GM23248 (cell line): Measurements from ENCODE around the gene FAM168A. TPM values are rescaled to one million over a fixed set of nuclear protein-coding genes. Genes with fewer than 3 reads are reported as not detected.

Source experiments
- DNase-seq: peaks from one replicate; pipeline ENCODE4 v3.0.0-alpha.2; 2015
- H2AFZ ChIP-seq: fragments of 200-600 bp; sonication (generic); 2 replicates; pipeline ENCODE4 v1.6.1; 2016; ENCODE audit warnings: antibody characterized with exemption
- H3F3A ChIP-seq: fragments of 200-600 bp; sonication (generic); 2 replicates; pipeline ENCODE4 v1.6.1; 2016; ENCODE audit warnings: mild to moderate bottlenecking, antibody characterized with exemption, mixed run types; ENCODE audit not compliant: insufficient read depth
- H3K27ac ChIP-seq: fragments of 200-600 bp; sonication (generic); 2 replicates; pipeline ENCODE4 v1.5.1; 2016; ENCODE audit warnings: mild to moderate bottlenecking
- H3K27me3 ChIP-seq: fragments of 200-600 bp; sonication (generic); replicated peaks from 2 replicates; pipeline ENCODE4 v1.6.1; 2016; ENCODE audit warnings: mild to moderate bottlenecking; ENCODE audit not compliant: insufficient read depth
- H3K36me3 ChIP-seq: fragments of 200-600 bp; sonication (generic); 2 replicates; pipeline ENCODE4 v1.6.1; 2016; ENCODE audit warnings: low read depth, mild to moderate bottlenecking
- H3K4me1 ChIP-seq: fragments of 200-600 bp; sonication (generic); 2 replicates; pipeline ENCODE4 v1.6.1; 2016; ENCODE audit warnings: mild to moderate bottlenecking; ENCODE audit not compliant: insufficient read depth
- H3K4me2 ChIP-seq: fragments of 200-600 bp; sonication (generic); one replicate; pipeline ENCODE4 v1.6.1; 2016; ENCODE audit warnings: mild to moderate bottlenecking; ENCODE audit not compliant: unreplicated experiment
- H3K4me3 ChIP-seq: fragments of 200-600 bp; sonication (generic); 2 replicates; pipeline ENCODE4 v1.5.1; 2016; ENCODE audit warnings: mild to moderate bottlenecking
- H3K79me2 ChIP-seq: fragments of 200-600 bp; sonication (generic); 2 replicates; pipeline ENCODE4 v1.6.1; 2016; ENCODE audit warnings: mild to moderate bottlenecking; ENCODE audit not compliant: insufficient read depth
- H3K9ac ChIP-seq: fragments of 200-600 bp; sonication (generic); 2 replicates; pipeline ENCODE4 v1.6.1; 2016; ENCODE audit warnings: mild to moderate bottlenecking
- H3K9me2 ChIP-seq: fragments of 200-600 bp; sonication (generic); 2 replicates; pipeline ENCODE4 v1.6.1; 2016; ENCODE audit warnings: mixed run types, mild to moderate bottlenecking, moderate library complexity; ENCODE audit not compliant: insufficient read depth
- H3K9me3 ChIP-seq: fragments of 200-600 bp; sonication (generic); one replicate; pipeline ENCODE4 v1.6.1; 2017; ENCODE audit warnings: low read depth
- H4K20me1 ChIP-seq: fragments of 200-600 bp; sonication (generic); 2 replicates; pipeline ENCODE4 v1.6.0; 2016; ENCODE audit not compliant: insufficient read depth
- EZH2 ChIP-seq: fragments of 200-600 bp; sonication (generic); IDR thresholded peaks from 2 replicates; pipeline ENCODE4 v1.6.1; 2018; ENCODE audit warnings: antibody characterized with exemption, mild to moderate bottlenecking; ENCODE audit not compliant: insufficient read depth, poor library complexity, severe bottlenecking
- EZH2phosphoT487 ChIP-seq: fragments of 200-600 bp; sonication (generic); IDR thresholded peaks from 2 replicates; pipeline ENCODE4 v1.6.1; 2018; ENCODE audit warnings: antibody characterized with exemption, moderate library complexity, mild to moderate bottlenecking, low read depth; ENCODE audit not compliant: insufficient read depth
- WGBS, 2 experiments: methylation state at CpG; one replicate each; pipeline ENCODE4 v1.1.6; 2015 to 2017; ENCODE audit warnings: low lambda C conversion rate in 2 of 2, low coverage in 1 of 2; ENCODE audit errors: missing lambda C conversion rate in 2 of 2; 5-methylcytosine and 5-hydroxymethylcytosine counted together
- in situ Hi-C: fragments of 300-500 bp; cut with MboI; formaldehyde crosslinking; loops from 2 replicates; pipeline ENCODE4 v1.15.0; 2020
- polyA plus RNA-seq: library from polyadenylated mRNA; unstranded; fragments of >200 nt; fragmentation: Nextera tagmentation; extraction: Ambion mirVana; gene quantifications from 2 replicates; pipeline ENCODE4 v1.2.1, GENCODE V29; 2016
- total RNA-seq: library from RNA; depleted of rRNA; stranded (reverse); fragments of >200 nt; shearing (Covaris generic); gene quantifications from 2 replicates; pipeline ENCODE4 v1.2.3, GENCODE V29; 2014

FAM168A gene
- total and polyA plus RNA-seq, 2 experiments from 2014 or later, result 9.1 to 26.4 TPM

- H3K4me1 ChIP-seq, result peaks cover 24% of the 10 kb centered on the region
- H3K27me3 ChIP-seq, result no peaks in the 10 kb centered on the region
- no peak for TF ChIP-seq EZH2phosphoT487
- TF ChIP-seq EZH2, result no peak
- no peaks in the 10 kb centered on the region for H3K9me3 ChIP-seq
- H3K79me2 ChIP-seq, result peaks cover 75% of the 10 kb centered on the region
- H3K27ac ChIP-seq, result no peak overlapping the region
- no peak for DNase-seq
- H3F3A ChIP-seq, result no peaks in the 10 kb centered on the region
- H4K20me1 ChIP-seq, result no peaks in the 10 kb centered on the region
- no peak overlapping the region for H3K4me2 ChIP-seq
- H3K36me3 ChIP-seq, result no peaks in the 10 kb centered on the region
- H3K9ac ChIP-seq, result no peak overlapping the region
- H2AFZ ChIP-seq, result no peak overlapping the region
- H3K4me3 ChIP-seq, result no peak overlapping the region
- no peaks in the 10 kb centered on the region for H3K9me2 ChIP-seq
- in situ Hi-C loops, result no loop called here
Measured at GRCh38 chr11:73519266-73519665, 78.6 kb downstream of the FAM168A start.

- no peaks in the 10 kb centered on the region for H3K27me3 ChIP-seq
- H3K4me1 ChIP-seq, result peaks cover 24% of the 10 kb centered on the region
- H3K79me2 ChIP-seq, result peaks cover 78% of the 10 kb centered on the region
- H3K4me2 ChIP-seq, result no peak overlapping the region
- H4K20me1 ChIP-seq, result no peaks in the 10 kb centered on the region
- no peak for DNase-seq
- H3K4me3 ChIP-seq, result no peak overlapping the region
- H3K27ac ChIP-seq, result no peak overlapping the region
- H3K9me2 ChIP-seq, result no peaks in the 10 kb centered on the region
- no peak overlapping the region for H2AFZ ChIP-seq
- WGBS, 2 experiments, result 89 to 94% methylated on average over 1 of the region's 1 CpG
- no peak overlapping the region for H3K9ac ChIP-seq
- no peaks in the 10 kb centered on the region for H3K36me3 ChIP-seq
- no peak for TF ChIP-seq EZH2
- TF ChIP-seq EZH2phosphoT487, result no peak
- in situ Hi-C loops, result no loop called here
- H3F3A ChIP-seq, result no peaks in the 10 kb centered on the region
- no peaks in the 10 kb centered on the region for H3K9me3 ChIP-seq
Measured at GRCh38 chr11:73518195-73518594, 79.7 kb downstream of the FAM168A start.

- no peaks in the 10 kb centered on the region for H3K9me3 ChIP-seq
- no peak for DNase-seq
- H2AFZ ChIP-seq, result no peak overlapping the region
- H3K27me3 ChIP-seq, result no peaks in the 10 kb centered on the region
- no peaks in the 10 kb centered on the region for H3K36me3 ChIP-seq
- no peak overlapping the region for H3K27ac ChIP-seq
- no peaks in the 10 kb centered on the region for H4K20me1 ChIP-seq
- no peaks in the 10 kb centered on the region for H3F3A ChIP-seq
- no peak overlapping the region for H3K9ac ChIP-seq
- in situ Hi-C loops, result no loop called here
- H3K79me2 ChIP-seq, result peaks cover 80% of the 10 kb centered on the region
- peaks cover 13% of the 10 kb centered on the region; the same call in 1 of the 2 replicates for H3K4me1 ChIP-seq
- no peak for TF ChIP-seq EZH2
- TF ChIP-seq EZH2phosphoT487, result no peak
- no peaks in the 10 kb centered on the region for H3K9me2 ChIP-seq
- H3K4me3 ChIP-seq, result no peak overlapping the region
- H3K4me2 ChIP-seq, result no peak overlapping the region
Measured at GRCh38 chr11:73516080-73516479, 81.8 kb downstream of the FAM168A start.

- in situ Hi-C loops, result no loop called here
- H3F3A ChIP-seq, result no peaks in the 10 kb centered on the region
- no peaks in the 10 kb centered on the region for H3K9me2 ChIP-seq
- peaks cover 64% of the 10 kb centered on the region for H3K79me2 ChIP-seq
- H3K36me3 ChIP-seq, result no peaks in the 10 kb centered on the region
- H3K9me3 ChIP-seq, result no peaks in the 10 kb centered on the region
- H4K20me1 ChIP-seq, result no peaks in the 10 kb centered on the region
- no peak overlapping the region for H3K27ac ChIP-seq
- no peak for DNase-seq
- H2AFZ ChIP-seq, result no peak overlapping the region
- WGBS, 2 experiments, result 77 to 80% methylated on average over 2 of the region's 2 CpGs
- H3K4me2 ChIP-seq, result no peak overlapping the region
- H3K27me3 ChIP-seq, result no peaks in the 10 kb centered on the region
- no peak for TF ChIP-seq EZH2phosphoT487
- no peak for TF ChIP-seq EZH2
- H3K4me1 ChIP-seq, result no peaks in the 10 kb centered on the region
- H3K4me3 ChIP-seq, result no peak overlapping the region
- no peak overlapping the region for H3K9ac ChIP-seq
Measured at GRCh38 chr11:73513707-73514106, 84.2 kb downstream of the FAM168A start.

- no peaks in the 10 kb centered on the region for H3K36me3 ChIP-seq
- in situ Hi-C loops, result no loop called here
- TF ChIP-seq EZH2phosphoT487 (no peak), EZH2 (no peak)
- no peaks in the 10 kb centered on the region for H4K20me1 ChIP-seq
- no peak overlapping the region for H3K27ac ChIP-seq
- H3K9me3 ChIP-seq, result no peaks in the 10 kb centered on the region
- DNase-seq, result no peak
- WGBS, 2 experiments, result 81 to 88% methylated on average over 4 of the region's 4 CpGs
- no peaks in the 10 kb centered on the region for H3F3A ChIP-seq
- H3K27me3 ChIP-seq, result no peaks in the 10 kb centered on the region
- no peak overlapping the region for H3K4me3 ChIP-seq
- no peak overlapping the region for H3K9ac ChIP-seq
- peaks cover 9% of the 10 kb centered on the region for H3K4me1 ChIP-seq
- no peak overlapping the region for H2AFZ ChIP-seq
- H3K4me2 ChIP-seq, result no peak overlapping the region
- H3K9me2 ChIP-seq, result no peaks in the 10 kb centered on the region
- peaks cover 70% of the 10 kb centered on the region for H3K79me2 ChIP-seq
Measured at GRCh38 chr11:73510877-73511276, 87.0 kb downstream of the FAM168A start.
